ENCODE data around the gene GABRR3.
"Not testable (repeated sequence)": the region's sequence is repeated elsewhere in the genome, so short reads cannot be mapped to it uniquely, and the experiment has no call there.

GABRR3 gene

DNA sequence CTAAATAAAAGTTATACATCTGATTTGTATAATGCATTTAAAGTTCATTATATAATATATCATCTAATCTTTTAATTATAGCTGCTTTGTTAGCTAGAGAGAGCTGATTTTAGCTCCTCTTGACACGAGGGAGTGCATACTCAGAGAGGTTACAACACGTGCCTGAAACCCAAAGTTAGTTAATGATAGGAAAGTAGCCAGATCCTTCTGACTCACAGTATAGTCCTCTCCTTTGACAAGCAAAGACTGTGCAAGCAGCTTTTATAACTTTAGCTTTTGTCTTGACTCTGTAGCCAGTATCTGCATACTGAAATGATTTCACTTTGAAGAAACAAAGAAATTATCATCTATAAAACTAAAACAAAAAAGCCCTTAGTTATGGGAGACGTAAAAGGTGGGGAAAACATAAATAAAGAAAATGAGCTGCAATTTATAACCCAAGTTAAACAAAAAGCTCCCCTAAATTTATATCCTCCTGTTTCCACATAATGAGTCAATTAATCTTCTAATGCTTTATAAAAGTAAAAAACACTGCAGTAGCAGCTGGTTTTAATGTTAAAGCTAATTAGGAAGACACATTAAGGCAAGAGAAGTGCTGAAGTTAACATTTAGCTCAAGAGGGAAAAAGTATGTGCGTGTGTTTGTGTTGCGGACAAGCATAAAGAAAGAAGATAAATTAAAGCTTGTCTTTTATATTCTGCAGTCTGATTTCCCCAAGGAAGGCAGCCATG is 13.1 kb downstream of the GABRR3 start:
- DNase-seq (ENCODE audit: low read depth), result no peak

DNA sequence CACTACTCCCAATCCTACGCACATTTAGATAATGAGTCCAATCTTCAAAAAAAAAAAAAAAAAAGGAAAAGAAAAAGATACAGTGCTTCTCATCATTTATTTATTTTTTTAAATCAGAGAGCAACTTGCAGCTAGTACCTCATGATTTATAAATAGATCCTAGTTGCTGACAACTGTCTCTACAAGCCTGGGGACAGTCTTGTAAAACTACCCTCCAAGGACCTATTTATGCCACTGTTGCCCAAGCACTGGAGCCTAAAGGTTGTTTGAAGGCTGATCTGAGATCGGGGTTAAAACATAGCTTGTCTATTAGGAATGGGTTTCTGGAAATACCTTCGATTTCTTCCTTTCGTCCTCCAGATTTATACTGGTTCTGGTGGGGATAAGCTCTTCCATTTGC is 14.7 kb downstream of the GABRR3 start:
- no peak for DNase-seq (ENCODE audit: low read depth)

DNA sequence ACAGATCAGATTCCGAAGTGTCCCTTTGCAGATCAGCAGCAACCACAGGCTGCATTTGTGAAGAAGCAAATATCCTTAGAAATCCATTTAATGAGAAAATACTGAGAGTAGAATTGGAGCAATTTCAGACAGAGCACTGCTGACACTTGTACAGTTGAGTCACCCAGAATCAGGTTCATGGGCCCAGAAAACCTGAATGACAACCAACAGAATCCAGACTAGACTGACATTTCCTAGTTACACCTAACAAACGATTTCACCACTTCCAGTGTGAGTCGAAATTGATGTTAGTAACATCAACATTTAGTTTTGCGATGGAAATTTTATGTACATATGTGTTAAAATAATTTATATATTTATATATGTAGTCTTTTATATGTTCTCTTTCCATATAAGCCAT is 16.8 kb downstream of the GABRR3 start:
- no peak for DNase-seq (ENCODE audit: low read depth)

DNA sequence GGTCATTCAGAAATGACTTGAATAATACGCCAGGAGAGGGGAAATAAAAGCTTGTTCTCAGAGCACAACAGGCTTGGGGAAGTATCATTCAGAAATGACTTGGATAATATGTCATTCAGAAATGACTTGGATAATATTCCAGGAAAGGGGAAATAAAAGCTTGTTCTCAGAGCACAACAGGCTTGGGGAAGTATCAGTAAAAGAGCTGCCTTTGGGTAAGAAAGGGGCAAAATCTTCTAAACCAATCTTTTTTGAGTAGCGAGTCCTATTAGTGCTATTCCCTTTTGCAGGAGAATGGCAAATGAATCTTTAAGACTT is 20.9 kb downstream of the GABRR3 start:
- DNase-seq (ENCODE audit: low read depth), result no peak

DNA sequence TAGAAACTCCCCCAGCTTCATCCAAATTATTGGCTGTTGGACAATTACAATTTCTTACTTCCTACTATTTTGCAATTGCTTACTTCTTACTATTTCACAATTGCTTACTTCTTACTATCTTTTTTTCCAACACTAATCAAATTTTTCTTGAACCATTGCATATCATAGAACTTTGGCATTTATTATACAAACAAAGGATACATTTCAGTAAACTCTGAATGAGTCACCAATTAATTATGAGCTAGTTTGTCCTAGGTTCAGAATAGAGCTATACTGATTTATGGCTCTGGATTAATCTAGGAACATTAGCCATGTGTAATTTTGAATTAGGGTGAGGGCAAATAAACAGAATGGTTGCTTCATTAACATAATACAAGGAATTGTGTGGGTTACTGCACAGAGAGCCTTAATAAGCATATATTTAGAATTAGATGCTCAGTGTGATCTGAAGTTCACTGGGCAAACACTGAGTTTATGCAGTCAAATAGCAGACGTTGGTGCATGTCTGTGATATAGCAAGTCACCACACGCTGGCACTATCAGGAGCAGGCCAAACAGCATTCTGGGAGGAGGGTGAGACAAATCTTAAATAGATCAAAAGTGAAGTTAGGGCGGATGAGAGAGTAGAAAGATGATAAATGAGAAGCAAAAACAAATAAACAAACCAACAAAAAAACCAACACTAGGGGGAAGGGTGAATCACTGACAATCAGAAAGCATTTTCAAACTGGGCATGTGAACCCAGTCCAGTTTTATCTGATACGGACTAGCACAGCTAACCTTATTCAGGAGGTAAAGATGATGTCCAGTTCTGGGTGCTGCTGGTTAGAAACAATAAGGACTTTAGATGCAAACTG is 21.5 kb downstream of the GABRR3 start:
- no peak for DNase-seq (ENCODE audit: low read depth)

DNA sequence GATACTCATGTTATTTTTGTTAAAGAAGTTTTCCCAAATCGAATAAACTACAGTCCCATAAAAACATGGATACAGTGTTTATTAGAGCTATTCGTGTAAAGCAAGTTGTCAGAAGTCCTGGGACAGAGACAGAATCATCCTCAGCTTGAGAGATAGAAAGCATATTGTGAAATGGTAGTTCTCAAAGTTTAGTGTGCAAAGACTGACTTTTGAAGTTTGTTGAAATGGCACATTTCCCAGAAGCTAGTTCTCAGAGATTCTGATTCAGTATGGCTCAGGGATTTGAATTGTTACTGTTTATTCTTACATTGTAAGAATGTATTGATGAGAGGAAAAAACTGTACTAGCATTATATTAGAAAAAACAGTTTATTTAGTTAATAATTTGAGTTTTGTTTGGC is 22.1 kb downstream of the GABRR3 start:
- DNase-seq (ENCODE audit: low read depth), result no peak

DNA sequence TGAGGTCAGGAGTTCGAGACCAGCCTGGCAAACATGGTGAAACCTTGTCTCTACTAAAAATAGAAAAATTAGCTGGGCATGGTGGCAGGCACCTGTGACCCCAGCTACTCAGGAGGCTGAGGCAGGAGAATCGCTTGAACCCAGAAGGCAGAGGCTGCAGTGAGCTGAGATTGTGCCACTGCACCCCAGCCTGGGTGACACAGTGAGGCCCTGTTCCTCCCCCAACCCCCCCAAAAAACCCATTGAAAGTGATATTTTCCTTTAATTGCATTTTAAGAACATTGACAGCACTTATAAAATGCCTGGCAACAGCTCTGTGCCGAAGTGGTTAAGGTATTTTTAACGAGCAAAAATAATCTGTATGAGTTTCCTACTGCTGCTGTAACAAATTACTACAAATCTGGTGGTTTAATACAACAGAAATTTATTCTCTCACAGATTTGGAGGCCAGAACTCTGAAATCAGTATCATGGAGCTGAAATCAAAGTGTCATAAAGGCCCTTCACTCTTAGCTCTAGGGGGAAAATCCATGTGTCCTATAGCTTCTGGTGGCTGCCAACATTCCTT is 24.1 kb downstream of the GABRR3 start:
- not testable (repeated sequence) for DNase-seq (ENCODE audit: low read depth)

DNA sequence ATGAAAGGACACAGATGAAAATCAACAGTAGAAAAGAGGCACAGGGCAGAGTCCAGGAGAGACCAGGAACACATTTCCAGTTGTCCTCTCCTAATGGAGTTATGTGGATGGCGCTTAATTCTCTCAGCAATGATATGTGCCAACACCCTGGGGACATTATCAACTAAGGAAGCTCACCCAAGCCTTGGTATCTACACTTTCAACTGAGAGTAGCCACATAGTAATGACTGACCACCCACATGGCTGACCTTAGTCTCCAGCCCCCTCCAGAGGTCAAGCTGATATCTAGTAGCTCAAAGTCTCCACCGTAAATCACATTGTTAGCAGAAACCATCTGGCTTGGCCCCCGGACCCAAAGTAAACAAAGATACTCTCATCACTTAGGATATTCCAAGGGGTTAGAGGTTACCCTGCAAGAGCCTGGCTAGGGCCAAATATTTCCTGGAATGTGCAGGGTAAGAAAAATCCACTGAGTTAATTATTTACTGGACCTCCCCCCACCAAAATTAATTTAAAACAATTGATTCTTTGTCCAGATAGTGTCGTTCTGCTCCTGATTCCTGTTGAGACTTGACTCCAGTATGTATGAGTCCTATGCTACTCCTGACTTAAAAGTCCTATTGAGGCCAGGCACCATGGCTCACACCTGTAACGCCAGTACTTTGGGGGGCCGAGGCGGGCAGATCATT is 24.8 kb downstream of the GABRR3 start:
- no peak for DNase-seq (ENCODE audit: low read depth)

DNA sequence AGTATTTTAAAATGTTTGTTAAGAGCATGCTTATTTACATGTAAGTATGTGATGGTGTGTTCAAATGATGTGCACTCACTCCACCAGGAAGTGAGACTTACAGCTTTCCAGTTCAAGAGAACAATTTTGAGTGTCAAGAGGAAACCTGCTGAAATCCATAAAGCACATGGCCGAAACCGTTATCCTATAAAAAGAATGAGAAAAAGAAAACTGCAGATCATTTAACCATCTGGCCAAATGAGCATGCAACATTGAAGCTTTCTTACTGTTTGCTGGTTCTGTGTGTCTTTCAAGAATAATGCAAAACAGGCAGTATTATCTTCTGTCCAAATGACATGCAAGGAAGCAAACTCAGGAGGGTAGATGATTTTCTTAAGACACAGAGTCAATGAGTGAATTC is 26.3 kb downstream of the GABRR3 start:
- no peak for DNase-seq (ENCODE audit: low read depth)

DNA sequence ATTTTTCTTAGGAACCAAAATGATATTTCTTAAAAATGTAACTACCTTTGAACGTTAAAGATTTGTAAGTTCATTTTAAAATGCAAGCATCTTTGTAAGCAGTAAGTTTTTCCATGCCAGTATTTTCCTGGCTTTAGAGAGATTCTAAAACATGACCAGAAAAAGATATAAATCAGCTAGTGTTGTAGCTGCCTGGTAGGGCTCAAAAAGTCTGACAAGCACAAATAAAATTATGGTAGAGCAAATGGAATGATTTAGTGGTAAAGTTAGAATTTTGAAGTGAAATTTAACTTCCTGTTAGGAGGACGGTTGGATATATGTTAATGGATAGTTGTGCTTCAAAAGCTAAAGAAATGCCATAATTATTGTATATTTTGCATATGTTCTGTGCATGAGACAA is 29.7 kb downstream of the GABRR3 start:
- DNase-seq (ENCODE audit: low read depth), result no peak

DNA sequence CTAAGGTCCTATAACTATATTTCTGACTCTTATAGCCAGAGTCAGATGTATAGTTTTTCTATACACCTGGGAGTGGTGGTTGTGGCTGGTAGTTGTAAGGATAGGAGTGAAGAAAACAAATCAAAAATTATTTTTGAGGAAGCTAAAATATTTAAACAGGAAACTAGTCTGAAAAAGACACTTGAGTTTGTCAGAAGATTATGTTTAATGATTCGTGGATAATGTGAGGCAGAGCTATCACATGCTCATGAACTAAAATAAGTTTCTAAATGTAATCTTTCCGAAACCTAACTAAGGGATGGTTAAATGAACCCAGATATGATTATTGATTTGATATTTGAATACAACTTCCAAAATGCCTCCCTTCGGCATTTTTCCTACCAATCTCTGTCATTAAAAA is 30.4 kb downstream of the GABRR3 start:
- DNase-seq (ENCODE audit: low read depth), result no peak

DNA sequence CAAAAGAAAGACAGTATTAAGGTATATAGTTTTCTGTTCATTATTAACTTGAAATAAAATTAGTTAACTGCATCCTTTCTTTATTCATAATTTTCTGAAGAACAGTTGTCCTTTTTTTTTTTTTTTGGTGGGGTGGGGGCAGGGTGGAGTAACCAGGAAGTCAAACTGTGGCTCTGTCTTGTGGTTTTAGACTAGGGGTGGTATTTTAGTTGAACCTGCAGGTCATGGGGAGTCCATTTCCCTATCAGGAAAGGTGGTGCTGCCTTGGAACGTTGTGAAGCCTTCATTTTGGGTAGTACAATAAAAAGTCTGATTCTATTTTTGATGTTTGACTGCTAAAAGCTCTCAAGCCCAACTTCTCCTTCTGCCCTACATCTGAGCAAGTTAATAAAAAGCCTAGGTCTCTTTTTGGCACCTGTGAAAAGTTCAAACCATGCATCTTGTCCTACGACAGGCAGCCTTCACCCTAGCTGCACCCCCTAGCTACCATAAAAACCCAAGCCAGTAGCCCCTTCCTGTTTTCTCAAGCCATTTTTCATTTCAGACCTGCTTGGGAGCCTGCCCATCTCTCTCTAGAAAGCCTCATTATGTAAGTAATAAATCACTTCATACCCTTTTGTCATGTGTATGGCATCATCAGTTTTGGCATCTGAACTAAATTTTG is 31.7 kb downstream of the GABRR3 start:
- DNase-seq (ENCODE audit: low read depth), result no peak

DNA sequence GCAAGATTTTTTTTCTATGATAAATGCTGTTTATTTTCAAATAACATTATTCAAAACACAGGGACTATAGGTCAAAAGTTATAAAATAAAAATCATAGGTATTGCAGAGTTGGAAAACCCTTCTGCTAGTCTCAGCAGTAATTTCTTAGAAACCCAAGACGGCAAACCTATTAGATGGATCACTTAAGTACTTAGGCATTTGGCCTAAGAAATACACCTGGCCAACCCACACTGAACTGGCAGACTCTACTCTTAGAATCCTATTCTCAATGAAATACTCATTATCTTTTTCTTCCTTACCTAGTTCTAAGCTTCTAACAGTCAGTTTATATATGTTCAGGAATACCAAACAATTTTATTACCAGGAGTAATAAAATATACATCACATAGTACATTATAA is 32.4 kb downstream of the GABRR3 start:
- DNase-seq (ENCODE audit: low read depth), result no peak

DNA sequence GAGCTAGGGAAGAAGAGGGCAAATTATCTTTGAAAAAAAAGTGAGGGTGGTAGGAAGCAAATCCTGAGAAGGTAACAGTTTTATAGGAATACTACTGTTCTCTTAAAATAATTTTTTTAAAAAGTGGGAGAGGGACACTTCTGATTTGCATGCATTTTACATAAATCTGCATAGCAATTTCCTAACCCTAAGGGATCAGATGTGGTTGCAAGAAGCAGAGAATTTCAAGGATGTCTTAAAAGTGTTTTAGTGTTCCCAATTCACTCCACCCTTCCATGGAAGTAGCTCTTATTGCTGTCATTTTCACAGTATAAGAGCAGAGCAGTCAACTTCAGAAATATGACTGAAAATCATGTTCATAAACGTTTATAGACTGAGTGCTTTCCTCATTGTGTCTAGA is 35.1 kb downstream of the GABRR3 start:
- DNase-seq (ENCODE audit: low read depth), result no peak

DNA sequence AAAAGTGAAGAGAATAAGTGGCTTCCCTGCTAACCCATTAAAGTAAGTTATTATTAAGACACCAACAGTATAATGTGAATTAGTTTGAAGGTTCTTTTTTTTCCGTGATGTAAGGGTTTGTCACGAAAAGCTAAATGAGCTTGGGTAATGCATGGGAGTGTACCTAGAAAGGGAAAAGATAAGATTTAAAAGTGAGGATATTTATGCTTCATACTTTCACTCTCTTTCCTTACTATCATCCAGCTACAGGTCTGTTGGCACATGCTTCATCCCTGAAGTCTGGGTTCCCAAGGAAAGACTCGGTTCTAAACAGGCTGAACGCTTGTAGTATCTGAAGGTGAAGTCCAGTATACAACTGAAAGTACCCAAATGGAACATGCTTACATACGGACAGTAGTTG is 36.0 kb downstream of the GABRR3 start:
- no peak for DNase-seq (ENCODE audit: low read depth)

DNA sequence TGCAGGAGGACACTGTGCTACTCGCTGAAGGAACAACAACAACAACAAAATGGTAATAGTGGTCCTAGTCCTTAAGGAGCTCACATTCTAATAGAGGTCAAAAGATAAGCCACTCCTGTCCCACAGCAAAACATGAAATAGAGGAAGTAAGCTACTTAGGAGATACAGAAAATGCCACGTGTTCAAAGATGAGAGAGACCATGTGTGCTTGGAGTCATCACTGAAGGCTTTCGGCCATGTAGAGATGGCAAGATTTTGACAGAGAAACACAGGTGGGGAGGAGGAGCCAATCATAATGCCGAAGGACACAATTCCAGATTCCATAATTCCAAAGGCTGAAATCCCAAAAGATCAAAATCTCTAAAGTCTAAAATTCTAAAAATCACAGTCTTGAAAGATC is 38.1 kb downstream of the GABRR3 start:
- no peak for DNase-seq (ENCODE audit: low read depth)

DNA sequence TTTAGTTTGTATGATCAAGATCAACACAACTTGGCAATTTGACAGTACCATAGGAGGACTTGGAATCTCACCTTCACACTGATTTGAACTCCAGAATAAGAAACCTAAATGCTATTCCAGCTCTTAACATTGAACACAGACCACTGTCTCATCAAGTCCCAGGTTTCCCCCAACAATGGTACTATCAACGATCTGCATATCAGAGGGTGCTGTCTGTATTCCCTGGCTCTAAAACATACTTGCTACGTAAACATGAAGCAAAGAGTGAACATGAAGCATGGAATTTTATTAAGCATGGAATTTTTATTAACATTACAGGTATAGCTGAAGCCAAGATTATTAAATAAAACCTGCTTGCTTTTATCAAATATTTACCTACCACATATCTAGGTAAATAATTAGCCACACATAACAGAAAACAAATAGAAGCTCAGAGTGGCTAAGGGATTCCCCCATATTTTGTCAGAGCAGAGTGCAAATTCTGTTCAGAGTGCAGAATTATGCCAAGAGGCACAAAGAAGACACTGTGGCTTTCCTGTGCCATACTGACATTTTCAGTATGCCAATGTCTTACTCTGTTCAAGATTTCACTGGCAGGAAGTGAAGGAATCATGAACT is 40.7 kb downstream of the GABRR3 start:
- no peak for DNase-seq (ENCODE audit: low read depth)

DNA sequence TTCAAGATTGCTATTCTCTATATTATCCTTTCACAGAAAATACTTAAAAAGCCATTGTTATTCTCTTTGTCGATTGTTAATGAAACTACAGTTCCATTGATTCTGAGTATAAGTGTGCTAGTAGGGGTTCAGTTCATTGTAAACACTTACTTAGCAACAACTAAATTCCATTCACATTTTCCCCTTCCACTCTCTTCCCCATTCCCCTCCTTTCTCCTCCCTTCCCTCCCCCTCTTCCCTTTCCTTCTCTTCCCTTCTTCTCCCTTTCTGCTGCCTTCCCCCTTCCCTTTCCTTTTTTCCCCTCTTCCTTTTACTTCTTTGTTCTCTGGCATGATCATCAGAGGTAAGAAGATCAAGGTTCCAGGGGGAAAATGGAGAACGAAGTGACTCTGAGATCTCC is 41.6 kb downstream of the GABRR3 start:
- DNase-seq (ENCODE audit: low read depth), result no peak

DNA sequence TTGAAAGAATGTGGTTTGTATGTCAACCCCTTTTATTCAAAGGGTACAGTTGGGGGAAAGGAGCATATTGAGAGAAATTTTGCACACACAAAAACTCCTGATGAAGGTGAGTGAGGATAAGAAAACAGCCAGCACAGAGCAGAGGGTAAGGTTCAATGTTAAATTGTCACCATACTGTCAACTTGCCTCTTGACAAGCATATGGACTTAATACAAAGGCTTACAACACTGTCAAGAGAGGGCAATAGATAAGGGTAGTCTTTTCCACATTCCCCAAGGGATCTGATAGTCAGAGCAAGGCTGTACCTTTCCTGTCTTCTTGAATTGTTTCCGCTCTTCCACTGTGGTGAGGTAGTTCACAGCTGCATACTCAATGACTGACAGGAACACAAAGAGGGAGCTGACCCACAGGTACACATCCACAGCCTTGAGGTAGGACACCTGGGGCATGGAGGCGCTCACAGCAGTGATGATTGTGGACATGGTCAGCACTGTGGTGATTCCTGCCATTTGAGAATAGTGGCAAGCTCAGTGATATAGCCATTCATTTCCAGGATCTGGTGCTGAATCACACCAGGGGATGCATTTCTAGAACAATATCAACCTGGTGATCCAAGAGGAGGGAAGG is 42.5 kb downstream of the GABRR3 start:
- no peak for DNase-seq (ENCODE audit: low read depth)

DNA sequence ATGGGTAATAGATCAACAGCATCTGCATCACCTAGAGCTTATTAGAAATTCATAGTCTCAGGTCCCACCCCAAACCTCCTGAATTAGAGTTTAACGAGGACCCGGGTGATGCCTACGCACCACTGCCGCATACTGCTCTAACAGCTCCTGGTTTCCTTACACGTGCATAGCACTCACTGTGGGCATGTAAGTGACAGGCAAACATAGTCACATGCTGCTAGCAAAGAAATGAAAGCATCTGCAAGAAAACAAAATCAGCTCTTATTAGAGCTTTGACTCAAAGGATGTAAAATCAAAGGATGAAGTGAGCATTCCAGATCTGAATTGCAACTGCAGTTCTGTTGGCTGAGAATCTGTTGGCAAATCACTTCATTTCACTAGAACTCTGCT is 43.8 kb downstream of the GABRR3 start:
- DNase-seq (ENCODE audit: low read depth), result no peak

DNA sequence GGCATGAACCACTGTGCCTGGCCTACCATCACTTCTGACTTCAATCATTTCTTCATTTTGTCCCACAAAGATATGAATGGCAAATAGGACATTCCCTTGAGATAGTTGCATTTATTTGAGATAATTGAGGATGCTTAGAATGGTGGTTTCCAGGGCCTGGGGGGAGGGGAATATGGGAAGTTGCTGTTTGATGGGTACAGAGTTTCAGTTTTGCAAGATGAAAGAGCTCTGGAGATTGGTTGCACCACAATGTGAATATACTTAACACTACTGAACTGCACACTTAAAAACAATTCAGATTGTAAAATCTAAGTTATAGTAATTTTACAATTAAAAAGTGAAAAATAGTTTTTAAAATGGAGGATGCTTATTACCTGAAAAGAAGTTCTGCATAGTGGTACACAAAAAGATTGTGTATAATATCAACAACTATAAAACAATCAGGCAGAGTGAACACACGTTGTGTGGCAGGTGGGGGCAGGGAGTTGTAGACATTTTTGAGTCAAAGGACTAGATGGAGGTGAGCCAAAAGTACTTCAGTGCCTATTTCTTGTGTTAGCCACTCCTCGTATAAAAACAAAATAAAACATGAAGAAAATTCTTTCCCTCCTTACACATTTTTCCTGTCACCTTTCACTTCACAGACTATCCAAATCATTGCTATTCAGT is 44.4 kb downstream of the GABRR3 start:
- DNase-seq (ENCODE audit: low read depth), result no peak

Data from activated T-cell treated with anti-CD3 and anti-CD28 coated beads for 1 hour (primary cell).